ENCODE data around the gene RALGAPA2. TPM values are rescaled to one million over a fixed set of nuclear protein-coding genes. Genes with fewer than 3 reads are reported as not detected.

Gene RALGAPA2
- total RNA-seq, 1 experiment from 2014 or later: 10.8 TPM

DNA sequence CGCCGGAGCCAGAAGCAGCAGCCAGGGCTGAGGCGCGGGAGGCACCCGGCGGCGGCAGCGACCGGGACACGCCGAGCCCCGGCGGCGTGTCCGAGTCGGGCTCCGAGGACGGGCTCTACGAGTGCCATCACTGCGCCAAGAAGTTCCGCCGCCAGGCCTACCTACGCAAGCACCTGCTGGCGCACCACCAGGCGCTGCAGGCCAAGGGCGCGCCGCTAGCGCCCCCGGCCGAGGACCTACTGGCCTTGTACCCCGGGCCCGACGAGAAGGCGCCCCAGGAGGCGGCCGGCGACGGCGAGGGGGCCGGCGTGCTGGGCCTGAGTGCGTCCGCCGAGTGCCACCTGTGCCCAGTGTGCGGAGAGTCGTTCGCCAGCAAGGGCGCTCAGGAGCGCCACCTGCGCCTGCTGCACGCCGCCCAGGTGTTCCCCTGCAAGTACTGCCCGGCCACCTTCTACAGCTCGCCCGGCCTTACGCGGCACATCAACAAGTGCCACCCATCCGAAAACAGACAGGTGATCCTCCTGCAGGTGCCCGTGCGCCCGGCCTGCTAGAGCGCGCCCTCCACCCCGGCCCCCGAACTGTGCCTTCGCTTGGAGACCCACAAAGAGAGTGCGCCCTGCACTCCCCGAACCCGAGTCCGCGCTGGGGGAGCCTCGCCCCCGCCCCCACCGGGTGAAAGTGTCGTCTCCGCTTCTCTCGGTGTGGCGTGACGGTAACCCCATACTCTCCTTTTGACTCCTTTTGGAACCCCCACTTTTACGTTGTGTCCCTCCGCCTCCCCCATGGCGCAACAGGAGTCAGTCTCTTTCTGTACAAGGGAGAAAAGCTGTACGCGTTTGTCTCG lies 343.0 kb downstream of the RALGAPA2 start:
- ATAC-seq: no peak
- intact Hi-C loops (cut with micrococcal nuclease): no loop called here

More for the DNA sequence above, 343.0 kb downstream of the RALGAPA2 start:
- no peak overlapping the region for H3K27ac ChIP-seq (ENCODE audit: low read depth, low read length)
- no TSS peak for BruUV-seq (replicated peaks)
- peaks cover 15% of the 10 kb centered on the region; the same call in 1 of the 2 replicates for H3K27me3 ChIP-seq (ENCODE audit: insufficient read depth, low read length)
- no peaks in the 10 kb centered on the region for H3K36me3 ChIP-seq (ENCODE audit: control insufficient read depth in 1 of 2, insufficient read depth in 2 of 2, low read length in 2 of 2)
- H3K9me3 ChIP-seq (ENCODE audit: control insufficient read depth in 1 of 2, insufficient read depth in 1 of 2, low read depth in 1 of 2, low read length in 2 of 2): no peaks in the 10 kb centered on the region
- H2AFZ ChIP-seq (ENCODE audit: low read depth, low read length, poor library complexity, severe bottlenecking): no peak overlapping the region
- POLR2A ChIA-PET: no interaction called here
- no peaks in the 10 kb centered on the region for H3K9me2 ChIP-seq (ENCODE audit: insufficient read depth)
- H3K4me1 ChIP-seq (ENCODE audit: control insufficient read depth in 1 of 2, insufficient read depth in 2 of 2, low read length in 2 of 2): no peaks in the 10 kb centered on the region
- no peak for DNase-seq (ENCODE audit: low read depth, low spot score)
- H3K4me3 ChIP-seq (replicated peaks in 1 of 2; ENCODE audit: low read depth in 1 of 2, low read length in 2 of 2): no peak overlapping the region
- no peak overlapping the region for H3K4me2 ChIP-seq (ENCODE audit: low read length)
- CTCF ChIA-PET: no interaction called here
- no peak overlapping the region for H3K9ac ChIP-seq (ENCODE audit: low read length)
- RAD21 ChIA-PET (ENCODE audit: low non-redundant PET in 1 of 2, low total read pairs in 2 of 2, uncharacterized antibody in 2 of 2, unreplicated experiment in 2 of 2): no interaction called here
- no peaks in the 10 kb centered on the region for H3K79me2 ChIP-seq (ENCODE audit: insufficient read depth, low read length)
- TF ChIP-seq, protein P1, sequence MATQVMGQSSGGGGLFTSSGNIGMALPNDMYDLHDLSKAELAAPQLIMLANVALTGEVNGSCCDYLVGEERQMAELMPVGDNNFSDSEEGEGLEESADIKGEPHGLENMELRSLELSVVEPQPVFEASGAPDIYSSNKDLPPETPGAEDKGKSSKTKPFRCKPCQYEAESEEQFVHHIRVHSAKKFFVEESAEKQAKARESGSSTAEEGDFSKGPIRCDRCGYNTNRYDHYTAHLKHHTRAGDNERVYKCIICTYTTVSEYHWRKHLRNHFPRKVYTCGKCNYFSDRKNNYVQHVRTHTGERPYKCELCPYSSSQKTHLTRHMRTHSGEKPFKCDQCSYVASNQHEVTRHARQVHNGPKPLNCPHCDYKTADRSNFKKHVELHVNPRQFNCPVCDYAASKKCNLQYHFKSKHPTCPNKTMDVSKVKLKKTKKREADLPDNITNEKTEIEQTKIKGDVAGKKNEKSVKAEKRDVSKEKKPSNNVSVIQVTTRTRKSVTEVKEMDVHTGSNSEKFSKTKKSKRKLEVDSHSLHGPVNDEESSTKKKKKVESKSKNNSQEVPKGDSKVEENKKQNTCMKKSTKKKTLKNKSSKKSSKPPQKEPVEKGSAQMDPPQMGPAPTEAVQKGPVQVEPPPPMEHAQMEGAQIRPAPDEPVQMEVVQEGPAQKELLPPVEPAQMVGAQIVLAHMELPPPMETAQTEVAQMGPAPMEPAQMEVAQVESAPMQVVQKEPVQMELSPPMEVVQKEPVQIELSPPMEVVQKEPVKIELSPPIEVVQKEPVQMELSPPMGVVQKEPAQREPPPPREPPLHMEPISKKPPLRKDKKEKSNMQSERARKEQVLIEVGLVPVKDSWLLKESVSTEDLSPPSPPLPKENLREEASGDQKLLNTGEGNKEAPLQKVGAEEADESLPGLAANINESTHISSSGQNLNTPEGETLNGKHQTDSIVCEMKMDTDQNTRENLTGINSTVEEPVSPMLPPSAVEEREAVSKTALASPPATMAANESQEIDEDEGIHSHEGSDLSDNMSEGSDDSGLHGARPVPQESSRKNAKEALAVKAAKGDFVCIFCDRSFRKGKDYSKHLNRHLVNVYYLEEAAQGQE (IDR thresholded peaks at IDR 0.05; ENCODE audit: low read depth): no peak
- TF ChIP-seq, protein P2, sequence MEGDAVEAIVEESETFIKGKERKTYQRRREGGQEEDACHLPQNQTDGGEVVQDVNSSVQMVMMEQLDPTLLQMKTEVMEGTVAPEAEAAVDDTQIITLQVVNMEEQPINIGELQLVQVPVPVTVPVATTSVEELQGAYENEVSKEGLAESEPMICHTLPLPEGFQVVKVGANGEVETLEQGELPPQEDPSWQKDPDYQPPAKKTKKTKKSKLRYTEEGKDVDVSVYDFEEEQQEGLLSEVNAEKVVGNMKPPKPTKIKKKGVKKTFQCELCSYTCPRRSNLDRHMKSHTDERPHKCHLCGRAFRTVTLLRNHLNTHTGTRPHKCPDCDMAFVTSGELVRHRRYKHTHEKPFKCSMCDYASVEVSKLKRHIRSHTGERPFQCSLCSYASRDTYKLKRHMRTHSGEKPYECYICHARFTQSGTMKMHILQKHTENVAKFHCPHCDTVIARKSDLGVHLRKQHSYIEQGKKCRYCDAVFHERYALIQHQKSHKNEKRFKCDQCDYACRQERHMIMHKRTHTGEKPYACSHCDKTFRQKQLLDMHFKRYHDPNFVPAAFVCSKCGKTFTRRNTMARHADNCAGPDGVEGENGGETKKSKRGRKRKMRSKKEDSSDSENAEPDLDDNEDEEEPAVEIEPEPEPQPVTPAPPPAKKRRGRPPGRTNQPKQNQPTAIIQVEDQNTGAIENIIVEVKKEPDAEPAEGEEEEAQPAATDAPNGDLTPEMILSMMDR (IDR thresholded peaks at IDR 0.05 in 2 of 3, conservative IDR thresholded peaks at IDR 0.05 in 1 of 3; ENCODE audit: borderline replicate concordance in 1 of 3, insufficient read depth in 1 of 3, low read depth in 2 of 3, low read length in 2 of 3): no peak
- no peaks in the 10 kb centered on the region for H4K20me1 ChIP-seq (ENCODE audit: insufficient read depth)

Data from HCT116 (cell line).